ENCODE measurements around the gene MYOCOS. TPM values are rescaled to one million over a fixed set of nuclear protein-coding genes. Genes with fewer than 3 reads are reported as not detected.

MYOCOS gene
- total RNA-seq (2021) = 0.41 TPM in 1 of 2 replicates, not detected in the other
- Bru-seq, nascent RNA = percentile 36 among the genes with signal in this experiment
- BruChase-seq, experiment 1, labeled RNA remaining after a 2-hour chase = percentile 31 among the genes with signal in this experiment
- BruChase-seq, experiment 2, labeled RNA remaining after a 6-hour chase = percentile 33 among the genes with signal in this experiment
- long read RNA-seq = 0 reads

- H3K27me3 ChIP-seq (replicated peaks; ENCODE audit: insufficient read depth, low read depth, low read length, poor library complexity) = no peaks in the 10 kb centered on the region
- intact Hi-C loops (cut with micrococcal nuclease; ENCODE audit: unreplicated experiment) = no loop called here
- no peaks in the 10 kb centered on the region for H3K36me3 ChIP-seq (ENCODE audit: insufficient read depth, low read length, poor library complexity, severe bottlenecking)
- no peaks in the 10 kb centered on the region for H3K4me1 ChIP-seq (ENCODE audit: insufficient read depth, low read length, poor library complexity, severe bottlenecking)
- no peak within 1 kb of the TSS for H3K27ac ChIP-seq (ENCODE audit: low read depth, low read length, poor library complexity, severe bottlenecking)
- no peak for TF ChIP-seq EZH2 (IDR thresholded peaks at IDR 0.05; ENCODE audit: borderline replicate concordance, low read depth, low read length, poor library complexity, severe bottlenecking)
- no peak for TF ChIP-seq CTCF (conservative IDR thresholded peaks at IDR 0.05; ENCODE audit: low read depth, low read length)
- ChIA-PET CTCF (interaction anchor here (0.6 kb wide), 1 partner anchor 200 kb away, joined by 3 read pairs; no protein-coding TSS in a partner anchor), POLR2A (ENCODE audit: low non-redundant PET) (no interaction called here)
- no peak within 1 kb of the TSS for H3K4me3 ChIP-seq (ENCODE audit: low read depth, low read length, poor library complexity, severe bottlenecking)
- no peaks in the 10 kb centered on the region for H3K9me3 ChIP-seq (ENCODE audit: low read depth, low read length, poor library complexity, severe bottlenecking)
- no peak for DNase-seq (ENCODE audit: low spot score)
- no TSS peak for BruUV-seq (replicated peaks)
Observed at GRCh38 chr1:171622152-171622462, at the start of gene MYOCOS. MYOCOS (plus strand) TSS chr1:171622243; CDS start chr1:171623884, 1,641 bp downstream.

- no peaks in the 10 kb centered on the region for H3K27me3 ChIP-seq (replicated peaks; ENCODE audit: insufficient read depth, low read depth, low read length, poor library complexity)
- DNase-seq (ENCODE audit: low spot score) = no peak
- H3K27ac ChIP-seq (ENCODE audit: low read depth, low read length, poor library complexity, severe bottlenecking) = no peak overlapping the region
- H3K4me3 ChIP-seq (ENCODE audit: low read depth, low read length, poor library complexity, severe bottlenecking) = no peak overlapping the region
- TF ChIP-seq EZH2 (IDR thresholded peaks at IDR 0.05; ENCODE audit: borderline replicate concordance, low read depth, low read length, poor library complexity, severe bottlenecking) (no peak), CTCF (conservative IDR thresholded peaks at IDR 0.05; ENCODE audit: low read depth, low read length) (no peak)
- ChIA-PET CTCF (no interaction called here), POLR2A (ENCODE audit: low non-redundant PET) (no interaction called here)
- no peaks in the 10 kb centered on the region for H3K4me1 ChIP-seq (ENCODE audit: insufficient read depth, low read length, poor library complexity, severe bottlenecking)
- H3K36me3 ChIP-seq (ENCODE audit: insufficient read depth, low read length, poor library complexity, severe bottlenecking) = peaks cover 91% of the 10 kb centered on the region
- no TSS peak for BruUV-seq (replicated peaks)
- intact Hi-C loops (cut with micrococcal nuclease; ENCODE audit: unreplicated experiment) = no loop called here
- H3K9me3 ChIP-seq (ENCODE audit: low read depth, low read length, poor library complexity, severe bottlenecking) = no peaks in the 10 kb centered on the region
Observed at GRCh38 chr1:171576144-171576543, 45.9 kb upstream of the MYOCOS start.

GRCh38 chr1:171581226-171581625 is 40.8 kb upstream of the MYOCOS start:
- Histone ChIP-seq H3K4me3 (ENCODE audit: low read depth, low read length, poor library complexity, severe bottlenecking) (no peak overlapping the region), H3K4me1 (ENCODE audit: insufficient read depth, low read length, poor library complexity, severe bottlenecking) (no peaks in the 10 kb centered on the region), H3K27ac (ENCODE audit: low read depth, low read length, poor library complexity, severe bottlenecking) (no peak overlapping the region), H3K27me3 (replicated peaks; ENCODE audit: insufficient read depth, low read depth, low read length, poor library complexity) (no peaks in the 10 kb centered on the region), H3K9me3 (ENCODE audit: low read depth, low read length, poor library complexity, severe bottlenecking) (no peaks in the 10 kb centered on the region), H3K36me3 (ENCODE audit: insufficient read depth, low read length, poor library complexity, severe bottlenecking) (peaks cover 90% of the 10 kb centered on the region)
- TF ChIP-seq CTCF (conservative IDR thresholded peaks at IDR 0.05; ENCODE audit: low read depth, low read length) (no peak), EZH2 (IDR thresholded peaks at IDR 0.05; ENCODE audit: borderline replicate concordance, low read depth, low read length, poor library complexity, severe bottlenecking) (no peak)
- CTCF ChIA-PET = no interaction called here
- POLR2A ChIA-PET (ENCODE audit: low non-redundant PET) = no interaction called here
- DNase-seq (ENCODE audit: low spot score) = no peak
- intact Hi-C loops (cut with micrococcal nuclease; ENCODE audit: unreplicated experiment) = no loop called here
- no TSS peak for BruUV-seq (replicated peaks)

Measured in A673 (cell line).